Skin of body (tissue), 2 donors: ENCODE results near the gene MAPK11. TPM values are rescaled to one million over a fixed set of nuclear protein-coding genes. Genes with fewer than 3 reads are reported as not detected.

Experiments
- DNase-seq: peaks from one replicate; lab custom pipeline; 2025; lab: John Stamatoyannopoulos, UW
- total RNA-seq: library from RNA; depleted of rRNA; stranded (reverse); fragments of >200 nt; gene quantifications from one replicate; pipeline ENCODE4 v1.2.3, GENCODE V29; 2014

The MAPK11 gene
- total RNA-seq, 1 donor from 2014 or later, result 5.2 TPM

GRCh38 chr22:50261615-50262459, 8.3 kb downstream of the MAPK11 start, which contains the start of gene MAPK12:
TSS of gene MAPK12 (minus strand) at chr22:50261683. CDS start at chr22:50261509, 174 bp downstream.
- no peak for DNase-seq

DNA sequence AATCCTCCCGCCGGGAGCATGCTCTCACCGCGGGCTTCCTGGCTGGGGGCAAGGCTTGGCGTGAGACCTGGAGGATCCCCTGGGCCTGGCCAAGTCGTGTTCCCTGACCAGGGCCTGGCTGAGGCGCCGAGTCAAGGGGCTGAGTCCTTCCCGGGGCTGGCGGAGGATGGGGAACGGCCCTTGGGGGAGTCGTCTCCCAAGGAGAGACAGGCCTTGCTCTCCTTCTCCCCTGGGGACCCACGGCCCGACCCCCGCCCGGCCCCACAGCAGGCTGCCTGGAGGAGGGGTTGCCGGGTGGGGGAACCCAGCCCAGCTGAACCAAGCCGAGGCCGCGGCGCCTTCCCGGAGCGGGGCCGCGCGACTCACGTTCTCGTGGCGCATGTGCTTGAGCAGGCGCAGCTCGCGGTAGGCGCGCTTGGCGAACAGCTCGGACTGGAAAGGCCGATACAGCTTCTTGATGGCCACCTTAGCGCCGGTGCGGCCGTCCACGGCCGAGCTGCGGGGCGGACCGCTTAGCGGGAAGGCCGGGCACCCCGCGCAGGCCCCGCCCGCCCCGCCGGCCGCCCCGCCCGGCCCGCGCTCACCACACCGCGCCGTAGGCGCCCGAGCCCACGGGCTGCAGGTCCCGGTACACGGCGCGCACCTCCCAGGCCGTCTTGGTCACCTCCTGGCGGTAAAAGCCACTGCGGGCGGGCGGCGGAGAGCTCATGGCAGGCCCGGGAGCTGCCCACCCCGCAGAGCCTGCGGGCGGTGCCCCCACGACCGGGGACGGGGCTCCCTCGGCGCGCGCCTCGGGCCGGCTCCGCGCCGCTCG, 9.2 kb downstream of the MAPK11 start:
- DNase-seq, result no peak

- DNase-seq, result no peak
Measured at GRCh38 chr22:50260434-50260800, 9.8 kb downstream of the MAPK11 start.

- DNase-seq, result no peak
Measured at GRCh38 chr22:50259302-50259701, 10.9 kb downstream of the MAPK11 start.

DNA sequence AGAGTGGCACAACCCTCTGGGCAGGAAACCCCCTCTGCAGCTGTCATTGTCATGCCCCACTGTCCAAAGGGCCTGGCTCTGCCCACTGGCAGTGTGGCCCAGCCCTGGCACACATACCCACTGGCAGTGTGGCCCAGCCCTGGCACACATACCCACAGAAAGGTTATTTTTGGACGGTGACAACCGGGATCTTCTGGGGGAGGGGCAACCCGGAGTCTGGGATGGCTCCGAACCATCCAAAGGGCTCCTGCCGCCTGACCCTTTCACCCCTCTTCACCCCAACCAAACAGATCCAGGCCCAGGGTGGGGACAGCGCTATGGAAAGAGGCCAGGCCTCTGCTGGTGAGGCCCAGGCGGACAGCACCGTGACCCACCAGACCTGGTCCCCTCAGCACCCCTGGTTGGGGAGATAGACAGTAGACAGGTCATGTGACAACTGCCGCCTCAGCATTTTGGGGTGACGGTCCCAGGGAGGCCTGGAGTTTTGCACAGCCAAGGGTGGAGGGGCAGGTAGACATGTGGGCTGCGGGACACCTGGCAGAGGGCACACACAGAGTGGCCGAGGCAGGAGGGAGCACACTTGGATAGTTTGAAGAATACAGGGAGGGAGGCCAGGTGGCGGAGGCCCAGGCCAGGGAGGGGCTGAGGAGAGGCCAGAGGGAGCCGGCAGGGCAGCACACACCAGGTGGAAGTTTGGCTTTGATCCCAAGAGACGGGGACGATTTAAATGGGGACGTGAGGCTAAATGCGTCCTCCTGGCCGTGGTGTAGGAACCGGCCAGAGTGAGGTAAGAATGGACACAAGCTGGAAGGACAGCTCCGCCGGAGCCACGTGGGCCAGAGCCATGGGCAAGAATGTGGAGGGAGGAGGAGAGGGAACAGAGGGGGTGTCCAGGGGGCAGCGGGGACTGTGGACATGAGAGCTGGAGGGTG, 11.6 kb downstream of the MAPK11 start:
- DNase-seq, result no peak

GRCh38 chr22:50257451-50258360, 12.5 kb downstream of the MAPK11 start:
- no peak for DNase-seq

DNA sequence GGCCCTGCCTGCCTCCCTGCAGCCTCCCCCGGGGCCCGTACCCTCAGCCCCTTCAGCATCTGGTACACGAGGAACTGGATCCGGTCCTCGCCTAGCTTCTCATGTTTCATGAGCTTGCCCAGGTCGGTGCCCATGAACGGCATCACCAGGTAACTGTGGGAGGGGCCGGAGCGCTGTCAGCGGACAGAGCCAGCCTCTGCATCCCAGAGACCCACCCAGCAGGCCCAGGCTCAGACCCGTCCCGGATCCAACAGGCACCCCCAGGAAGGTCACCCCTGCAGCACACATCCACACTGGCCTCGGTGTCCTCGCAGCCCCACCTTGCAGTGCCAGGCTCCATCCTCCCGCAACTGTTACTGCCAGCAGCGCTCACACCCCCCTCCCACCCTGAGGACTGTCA, 13.1 kb downstream of the MAPK11 start:
- no peak for DNase-seq

GRCh38 chr22:50256258-50256862, 13.8 kb downstream of the MAPK11 start:
- no peak for DNase-seq

DNA sequence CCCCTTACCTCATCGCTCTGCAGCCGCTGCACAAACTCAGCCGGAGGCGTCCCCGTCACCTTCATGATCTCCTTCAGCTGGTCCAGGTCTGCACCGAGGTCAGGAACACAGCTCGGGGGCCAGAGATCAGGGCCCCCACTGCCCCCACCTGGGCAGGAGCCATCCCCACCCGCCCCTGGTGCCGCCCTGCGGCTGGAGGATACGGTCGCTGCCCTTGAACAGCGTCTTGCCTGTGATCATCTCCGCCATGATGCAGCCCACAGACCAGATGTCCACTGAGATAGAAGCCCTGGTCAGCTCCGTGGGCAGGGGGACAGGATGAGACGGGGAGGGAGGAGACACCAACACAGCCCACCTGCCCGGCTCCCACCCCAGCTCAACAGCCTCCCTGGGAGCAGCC, 14.6 kb downstream of the MAPK11 start:
- DNase-seq, result no peak

DNA sequence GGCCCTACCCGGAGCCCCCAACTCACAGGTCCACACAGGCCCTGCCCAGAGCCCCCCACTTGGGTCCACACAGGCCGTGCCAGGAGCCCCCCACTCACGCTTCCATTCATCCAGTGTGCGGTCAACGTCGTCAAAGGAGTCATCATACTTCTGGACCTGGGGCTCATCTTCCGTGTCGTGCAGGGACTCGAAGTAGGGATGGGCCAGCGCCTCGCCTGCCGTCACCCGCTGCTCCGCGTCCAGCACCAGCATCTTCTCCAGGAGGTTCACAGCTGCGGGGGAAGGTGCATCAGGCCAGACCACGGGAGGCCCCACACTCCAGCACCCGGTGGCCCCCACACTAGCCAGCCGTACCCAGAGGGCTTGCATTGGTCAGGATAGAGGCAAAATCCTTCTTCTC, 15.1 kb downstream of the MAPK11 start:
- no peak for DNase-seq

GRCh38 chr22:50253941-50254340, 16.2 kb downstream of the MAPK11 start:
- no peak for DNase-seq

GRCh38 chr22:50253046-50253915, 16.9 kb downstream of the MAPK11 start:
- DNase-seq, result no peak

- no peak for DNase-seq
Measured at GRCh38 chr22:50252082-50253045, 17.8 kb downstream of the MAPK11 start.

- no peak for DNase-seq
Measured at GRCh38 chr22:50251477-50252081, 18.6 kb downstream of the MAPK11 start.

GRCh38 chr22:50250555-50251476, 19.4 kb downstream of the MAPK11 start, which contains the start of gene HDAC10:
TSS of gene HDAC10 (minus strand) at chr22:50251265. CDS start at chr22:50251032, 233 bp downstream.
- peak; percentile 74 for DNase-seq

- DNase-seq, result no peak
Measured at GRCh38 chr22:50250249-50250554, 20.0 kb downstream of the MAPK11 start.
